ENCODE data around the gene CTCFL.

DNA sequence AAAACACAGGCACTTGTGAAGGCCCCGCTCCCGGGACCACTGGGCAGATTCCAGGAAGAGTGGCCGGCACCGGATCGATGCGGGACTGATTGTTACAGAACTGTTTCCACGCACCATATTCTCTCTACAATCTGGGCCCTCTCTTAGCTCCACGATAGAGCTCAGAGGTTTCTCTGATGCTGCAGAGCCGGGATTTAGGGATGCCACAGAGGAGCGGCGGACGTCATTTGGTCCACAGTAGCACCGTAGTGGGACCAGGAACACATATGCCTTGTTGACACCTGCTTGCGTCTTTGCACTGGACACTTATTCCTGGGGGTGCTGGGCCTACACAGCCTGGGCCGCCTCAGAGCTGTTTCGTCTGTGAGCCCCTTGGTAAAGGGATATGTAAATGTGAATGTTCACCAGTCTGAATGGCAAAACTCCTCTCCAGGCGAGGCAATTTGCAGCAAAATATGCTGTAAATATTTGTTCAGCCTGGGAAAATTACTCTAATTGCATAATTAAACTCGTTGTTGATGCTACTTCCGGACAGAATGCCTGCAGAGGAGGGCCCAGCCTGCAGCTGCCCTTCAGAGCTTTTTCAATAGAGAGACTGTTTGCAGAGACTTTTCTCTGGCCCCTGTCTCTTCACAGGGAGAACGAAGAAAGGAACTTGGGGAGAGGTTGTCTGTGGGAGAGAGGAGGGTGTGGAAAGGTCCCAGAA lies 45.4 kb upstream of the CTCFL start:
- TF ChIP-seq, protein P1, sequence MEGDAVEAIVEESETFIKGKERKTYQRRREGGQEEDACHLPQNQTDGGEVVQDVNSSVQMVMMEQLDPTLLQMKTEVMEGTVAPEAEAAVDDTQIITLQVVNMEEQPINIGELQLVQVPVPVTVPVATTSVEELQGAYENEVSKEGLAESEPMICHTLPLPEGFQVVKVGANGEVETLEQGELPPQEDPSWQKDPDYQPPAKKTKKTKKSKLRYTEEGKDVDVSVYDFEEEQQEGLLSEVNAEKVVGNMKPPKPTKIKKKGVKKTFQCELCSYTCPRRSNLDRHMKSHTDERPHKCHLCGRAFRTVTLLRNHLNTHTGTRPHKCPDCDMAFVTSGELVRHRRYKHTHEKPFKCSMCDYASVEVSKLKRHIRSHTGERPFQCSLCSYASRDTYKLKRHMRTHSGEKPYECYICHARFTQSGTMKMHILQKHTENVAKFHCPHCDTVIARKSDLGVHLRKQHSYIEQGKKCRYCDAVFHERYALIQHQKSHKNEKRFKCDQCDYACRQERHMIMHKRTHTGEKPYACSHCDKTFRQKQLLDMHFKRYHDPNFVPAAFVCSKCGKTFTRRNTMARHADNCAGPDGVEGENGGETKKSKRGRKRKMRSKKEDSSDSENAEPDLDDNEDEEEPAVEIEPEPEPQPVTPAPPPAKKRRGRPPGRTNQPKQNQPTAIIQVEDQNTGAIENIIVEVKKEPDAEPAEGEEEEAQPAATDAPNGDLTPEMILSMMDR (conservative IDR thresholded peaks at IDR 0.05 in 1 of 2, IDR thresholded peaks at IDR 0.05 in 1 of 2; ENCODE audit: low read depth in 1 of 2, low read length in 2 of 2): no peak
- no peak for TF ChIP-seq EZH2 (IDR thresholded peaks at IDR 0.05; ENCODE audit: low read length, missing control alignments)

Measured in fibroblast of lung (primary cell).